GM12878 (cell line): Measurements from ENCODE around the gene PPP1R2B. TPM values are rescaled to one million over a fixed set of nuclear protein-coding genes. Genes with fewer than 3 reads are reported as not detected.

Source experiments
- ATAC-seq: fragments of 200-7000 bp; cut with Tn5 transposase; 3 replicates; pipeline ENCODE4 v1.9.1; 2020; ENCODE audit warnings: mild to moderate bottlenecking, moderate library complexity
- BruUV-seq: library from RNA; stranded (reverse); fragments of 400-500 nt; replicated peaks from 2 replicates; lab custom pipeline; 2021; lab: Mats Ljungman, UMichigan
- CTCF ChIA-PET: fragments of 300-600 bp; sonication (Branson Sonifier 250); formaldehyde crosslinking; extraction: SDS; loops from one replicate; lab custom pipeline; 2021; ENCODE audit warnings: inconsistent platforms; lab: Yijun Ruan, JAX
- POLR2A ChIA-PET: fragments of 350-600 bp; formaldehyde crosslinking; extraction: SDS; loops from one replicate; lab custom pipeline; 2021; ENCODE audit warnings: inconsistent platforms; lab: Charles Lee
- RAD21 ChIA-PET: fragments of 300-600 bp; sonication (Branson Sonifier 250); formaldehyde crosslinking; loops from one replicate; lab custom pipeline; 2023; ENCODE audit warnings: antibody characterized with exemption; ENCODE audit not compliant: unreplicated experiment; lab: Charles Lee
- SMC1A ChIA-PET: fragments of 300-600 bp; sonication (Branson Sonifier 250); formaldehyde crosslinking; loops from one replicate; lab custom pipeline; 2023; ENCODE audit not compliant: unreplicated experiment, uncharacterized antibody; lab: Charles Lee
- DNase-seq: peaks from one replicate; pipeline ENCODE4 v3.0.0-alpha.2; 2011; ENCODE audit warnings: low read depth, low spot score
- FAIRE-seq: peaks from 3 replicates; lab custom pipeline; 2011; peaks lifted over from hg19 to GRCh38; lab: Jason Lieb, UNC
- H2AFZ ChIP-seq: 2 replicates; pipeline ENCODE4 v1.6.0; 2011; ENCODE audit warnings: low read depth, low read length, control low read depth; ENCODE audit not compliant: control insufficient read depth
- H3K27ac ChIP-seq: 2 replicates; pipeline ENCODE4 v1.5.1; 2011; ENCODE audit warnings: control low read depth; ENCODE audit not compliant: control insufficient read depth, insufficient read depth
- H3K27me3 ChIP-seq, 2 experiments: replicated peaks in 1 of 2; 2 replicates each; pipeline versions ENCODE4 v1.6.0 to v1.6.1; 2011; ENCODE audit warnings: low read length in 1 of 2; ENCODE audit not compliant: control insufficient read depth in 2 of 2, insufficient read depth in 2 of 2
- H3K36me3 ChIP-seq, 2 experiments: 2 replicates each; pipeline ENCODE4 v1.5.1; 2011; ENCODE audit warnings: low read length in 1 of 2; ENCODE audit not compliant: control insufficient read depth in 2 of 2, insufficient read depth in 2 of 2
- H3K4me1 ChIP-seq: 2 replicates; pipeline ENCODE4 v1.6.1; 2011; ENCODE audit warnings: mild to moderate bottlenecking, low read length, moderate library complexity, mixed read lengths; ENCODE audit not compliant: control insufficient read depth, insufficient read depth
- H3K4me2 ChIP-seq: 2 replicates; pipeline ENCODE4 v1.6.0; 2011; ENCODE audit warnings: control low read depth; ENCODE audit not compliant: control insufficient read depth, insufficient read depth
- H3K4me3 ChIP-seq: fragments of 200-600 bp; sonication (generic); 2 replicates; pipeline ENCODE4 v1.5.1; 2016
- H3K79me2 ChIP-seq: 2 replicates; pipeline ENCODE4 v1.6.0; 2011; ENCODE audit warnings: low read length; ENCODE audit not compliant: control insufficient read depth, insufficient read depth
- H3K9ac ChIP-seq: 2 replicates; pipeline ENCODE4 v1.8.0; 2011; ENCODE audit warnings: low read length, control low read depth, mixed read lengths; ENCODE audit not compliant: control insufficient read depth, insufficient read depth
- H3K9me3 ChIP-seq: replicated peaks from 3 replicates; pipeline ENCODE4 v1.5.1; 2011; ENCODE audit warnings: mild to moderate bottlenecking, low read length; ENCODE audit not compliant: control insufficient read depth, insufficient read depth
- H4K20me1 ChIP-seq: 2 replicates; pipeline ENCODE4 v1.6.0; 2011; ENCODE audit not compliant: control insufficient read depth, insufficient read depth
- BCL3 ChIP-seq: IDR thresholded peaks from 2 replicates; pipeline ENCODE4 v1.6.1; 2011; ENCODE audit warnings: borderline replicate concordance, low read depth, mild to moderate bottlenecking, moderate library complexity, low read length; ENCODE audit not compliant: insufficient read depth, poor library complexity, severe bottlenecking
- CHD2 ChIP-seq: IDR thresholded peaks from 2 replicates; pipeline ENCODE4 v1.6.1; 2011; ENCODE audit warnings: low read depth, low read length, improper control_type of control experiment, borderline replicate concordance
- ELK1 ChIP-seq: IDR thresholded peaks from 2 replicates; pipeline ENCODE4 v1.6.1; 2012; ENCODE audit warnings: low read depth, low read length, improper control_type of control experiment
- HCFC1 ChIP-seq: fragments of 150-350 bp; IDR thresholded peaks from 2 replicates; pipeline ENCODE4 v1.6.1; 2014; ENCODE audit warnings: low read length
- NBN ChIP-seq: fragments of 450-650 bp; IDR thresholded peaks from 2 replicates; pipeline ENCODE4 v1.6.1; 2016
- NFIC ChIP-seq: IDR thresholded peaks from 2 replicates; pipeline ENCODE4 v1.6.1; 2012; ENCODE audit warnings: low read depth, mild to moderate bottlenecking, inconsistent platforms, low read length, moderate library complexity
- NFYA ChIP-seq: IDR thresholded peaks from 2 replicates; pipeline ENCODE4 v1.6.1; 2011; ENCODE audit warnings: low read depth, mild to moderate bottlenecking, low read length, improper control_type of control experiment, borderline replicate concordance
- NFYB ChIP-seq: IDR thresholded peaks from 2 replicates; pipeline ENCODE4 v1.6.1; 2011; ENCODE audit warnings: low read depth, mild to moderate bottlenecking, low read length, improper control_type of control experiment, moderate library complexity; ENCODE audit not compliant: insufficient read depth
- NR2C1 ChIP-seq: fragments of 450-650 bp; IDR thresholded peaks from 2 replicates; pipeline ENCODE4 v1.6.1; 2017; ENCODE audit warnings: antibody characterized with exemption, mild to moderate bottlenecking, moderate library complexity
- PAX5 ChIP-seq: IDR thresholded peaks from 2 replicates; pipeline ENCODE4 v1.6.1; 2011; ENCODE audit warnings: low read depth, low read length, borderline replicate concordance
- PRDM15 ChIP-seq: fragments of 450-650 bp; formaldehyde crosslinking; IDR thresholded peaks from 2 replicates; pipeline ENCODE4 v1.4.0; 2020; ENCODE audit warnings: mild to moderate bottlenecking, moderate library complexity
- RAD21 ChIP-seq: IDR thresholded peaks from 2 replicates; pipeline ENCODE4 v1.6.1; 2011; ENCODE audit warnings: mild to moderate bottlenecking, low read depth, low read length, moderate library complexity; ENCODE audit not compliant: insufficient read depth
- RCOR1 ChIP-seq: conservative IDR thresholded peaks from 2 replicates; pipeline ENCODE4 v1.6.1; 2012; ENCODE audit warnings: low read depth, low read length, improper control_type of control experiment
- TBL1XR1 ChIP-seq: IDR thresholded peaks from 2 replicates; pipeline ENCODE4 v1.6.1; 2012; ENCODE audit warnings: low read depth, low read length, improper control_type of control experiment
- YBX1 ChIP-seq: fragments of 450-650 bp; IDR thresholded peaks from 2 replicates; pipeline ENCODE4 v1.6.1; 2016; ENCODE audit warnings: antibody characterized with exemption
- WGBS: methylation state at CpG from one replicate; pipeline ENCODE4 v1.1.6; 2016; ENCODE audit warnings: low lambda C conversion rate; ENCODE audit not compliant: insufficient replicate concordance, insufficient coverage; ENCODE audit errors: missing lambda C conversion rate; 5-methylcytosine and 5-hydroxymethylcytosine counted together
- in situ Hi-C: fragments of 300-500 bp; cut with MboI; formaldehyde crosslinking; loops from 9 replicates; pipeline ENCODE4 v1.14.3; 2018; ENCODE audit warnings: mixed read lengths
- intact Hi-C: fragments of 100-400 bp; cut with micrococcal nuclease; formaldehyde crosslinking; loops from one replicate; pipeline ENCODE4 v1.14.2; 2022; ENCODE audit not compliant: unreplicated experiment
- polyA plus RNA-seq, 11 experiments: library from polyadenylated mRNA; depleted of rRNA in 4 of 11; unstranded in 6 of 11; stranded (reverse) in 5 of 11; fragments of >200 nt; fragmentation: Nextera tagmentation in 4 of 11; fragmentation: Illumina TruSeq in 1 of 11; extraction: Ambion mirVana in 4 of 11; extraction: Trizol in 1 of 11; gene quantifications; 1 replicate in 1 of 11; 2 replicates in 10 of 11; pipeline versions ENCODE4 v1.2.1 to v1.2.3, GENCODE V29; 2011 to 2016; ENCODE audit warnings: inconsistent platforms in 2 of 11, missing spikeins in 2 of 11, low read depth in 1 of 11
- total RNA-seq, 4 experiments: library from RNA; depleted of rRNA in 3 of 4; stranded (reverse); fragments of >200 nt in 3 of 4; fragmentation: Illumina TruSeq in 1 of 4; extraction: Trizol in 1 of 4; gene quantifications; 2 replicates each; pipeline versions ENCODE4 v1.2.1 to v1.2.3, GENCODE V29; 2013 to 2021

Gene PPP1R2B
- total and polyA plus RNA-seq, 10 of the 15 experiments (the other 5 are each of a cell fraction or from before 2014, with no cell fraction given): 0.02 to 0.13 (median 0.08) TPM; not detected in 5

- RAD21 ChIA-PET: interaction anchor here (1.4 kb wide), 1 partner anchor 114 kb away, joined by 3 read pairs; no protein-coding TSS in a partner anchor
- Histone ChIP-seq H3K4me2 (no peak overlapping the region), H3K9me3 (no peaks in the 10 kb centered on the region), H3K4me1 (peaks cover 7% of the 10 kb centered on the region; the same call in 1 of the 2 replicates), H3K27me3 (no peaks in the 10 kb centered on the region), H3K79me2 (no peaks in the 10 kb centered on the region), H3K9ac (no peak overlapping the region), H3K36me3 (no peaks in the 10 kb centered on the region), H2AFZ (no peak overlapping the region; the same call in 1 of the 2 replicates), H3K27ac (no peak overlapping the region; the same call in 1 of the 2 replicates), H3K4me3 (no peak overlapping the region), H4K20me1 (no peaks in the 10 kb centered on the region)
- in situ Hi-C loops: loop anchor here (5.0 kb wide), 1 partner anchor 878 kb away; no protein-coding TSS in a partner anchor
- SMC1A ChIA-PET: interaction anchor here (0.6 to 0.9 kb wide), 2 partner anchors 100 to 115 kb away, joined by 3 to 4 read pairs; no protein-coding TSS in a partner anchor
- CTCF ChIA-PET: interaction anchor here (0.6 kb wide), 1 partner anchor 89 kb away, joined by 3 read pairs; no protein-coding TSS in a partner anchor
- POLR2A ChIA-PET: interaction anchor here (0.6 kb wide), 1 partner anchor 108 kb away, joined by 3 read pairs; no protein-coding TSS in a partner anchor
- no TSS peak for BruUV-seq
- FAIRE-seq (no peak), DNase-seq (no peak), ATAC-seq (peak; percentile 44)
- intact Hi-C loops: loop anchor here (5.0 to 10.0 kb wide), 3 partner anchors 145 to 1203 kb away; no protein-coding TSS in a partner anchor
- WGBS: 58% methylated on average over 7 of the region's 7 CpGs
- no peak for TF ChIP-seq YBX1
- no peak for TF ChIP-seq NFYB
- TF ChIP-seq CHD2: no peak
- no peak for TF ChIP-seq NFYA
- TF ChIP-seq NR2C1: no peak
- TF ChIP-seq BCL3: no peak
- TF ChIP-seq RAD21: no peak
- TF ChIP-seq NFIC: no peak
- no peak for TF ChIP-seq RCOR1
- TF ChIP-seq PRDM15 (CRISPR knock-in tag): no peak
- no peak for TF ChIP-seq TBL1XR1
- TF ChIP-seq PAX5: no peak
- TF ChIP-seq HCFC1: no peak
- TF ChIP-seq ELK1: no peak
- TF ChIP-seq NBN: no peak
Measured at GRCh38 chr5:156819967-156820581, 30.0 kb upstream of the PPP1R2B start.
